AG09319 (cell line): Measurements from ENCODE around the gene ZNF189.

Source experiments
- DNase-seq: peaks from one replicate; pipeline ENCODE4 v3.0.0-alpha.2; 2010; ENCODE audit warnings: low read depth; ENCODE audit errors: extremely low read depth
- CTCF ChIP-seq: IDR thresholded peaks from 2 replicates; pipeline ENCODE4 v1.5.1; 2011; ENCODE audit warnings: low read depth, mild to moderate bottlenecking, inconsistent platforms, low read length, moderate library complexity

ZNF189 gene

GRCh38 chr9:101414839-101415238 lies 16.2 kb downstream of the ZNF189 start:
- DNase-seq, result no peak

GRCh38 chr9:101415578-101415977 lies 16.9 kb downstream of the ZNF189 start:
- no peak for TF ChIP-seq CTCF
- no peak for DNase-seq

More at GRCh38 chr9:101414839-101415238, 16.2 kb downstream of the ZNF189 start:
- no peak for TF ChIP-seq CTCF

GRCh38 chr9:101417389-101417788 lies 18.7 kb downstream of the ZNF189 start:
- no peak for TF ChIP-seq CTCF
- no peak for DNase-seq

GRCh38 chr9:101417977-101418376 lies 19.3 kb downstream of the ZNF189 start:
- no peak for TF ChIP-seq CTCF
- DNase-seq, result no peak

GRCh38 chr9:101418518-101419430 lies 20.1 kb downstream of the ZNF189 start:
- TF ChIP-seq CTCF, result no peak
- DNase-seq, result no peak

GRCh38 chr9:101419863-101420262 lies 21.2 kb downstream of the ZNF189 start:
- no peak for DNase-seq
- no peak for TF ChIP-seq CTCF

- no peak for TF ChIP-seq CTCF
- DNase-seq, result no peak
Measured at GRCh38 chr9:101421653-101422065, 23.0 kb downstream of the ZNF189 start.
